ENCODE results near the gene BCL2L12. TPM values are rescaled to one million over a fixed set of nuclear protein-coding genes. Genes with fewer than 3 reads are reported as not detected.

The BCL2L12 gene
- total and polyA plus RNA-seq, 2 donors (not counting 1 experiment from before 2014, with no cell fraction given), result 19.9 to 22.1 TPM

- Mint-ChIP-seq H3K27me3 (peaks cover 31% of the 10 kb centered on the region), H3K4me1 (peaks cover 22% of the 10 kb centered on the region), H3K4me3 (peak within 1 kb of the TSS; percentile 89), H3K9me3 (ENCODE audit: insufficient read depth) (no peaks in the 10 kb centered on the region), H3K27ac (peak within 1 kb of the TSS; percentile 70)
- H3K9me3 ChIP-seq (ENCODE audit: control extremely low read depth in 1 of 3, control insufficient read depth in 2 of 3, insufficient read depth in 1 of 3, low read length in 2 of 3), result peaks cover 0 to 8% (median 0%) of the 10 kb centered on the region in 3 donors
- peaks cover 0 to 33% (median 14%) of the 10 kb centered on the region in 4 experiments for H3K27me3 ChIP-seq (replicated peaks in 1 of 4; ENCODE audit: control extremely low read depth in 1 of 4, control insufficient read depth in 3 of 4, insufficient read depth in 4 of 4, low read length in 3 of 4)
- peaks cover 25% of the 10 kb centered on the region in 2 donors for H3K4me1 ChIP-seq (ENCODE audit: control insufficient read depth in 2 of 2, insufficient read depth in 2 of 2, low read length in 2 of 2)
- H3K79me2 ChIP-seq (ENCODE audit: control insufficient read depth, insufficient read depth, low read length), result no peaks in the 10 kb centered on the region
- peak within 1 kb of the TSS; percentile 76 for H2AFZ ChIP-seq (ENCODE audit: insufficient read depth, low read depth, low read length, poor library complexity, severe bottlenecking)
- H3K36me3 ChIP-seq (replicated peaks in 1 of 2; ENCODE audit: control extremely low read depth in 1 of 2, control insufficient read depth in 1 of 2, extremely low read depth in 1 of 2, insufficient read depth in 2 of 2, low read length in 1 of 2), result peaks cover 0 to 33% of the 10 kb centered on the region in 2 experiments
- intact Hi-C loops (cut with micrococcal nuclease), result no loop called here
- TF ChIP-seq EZH2 (IDR thresholded peaks at IDR 0.05; ENCODE audit: borderline replicate concordance, insufficient read depth, low read depth, low read length, poor library complexity, severe bottlenecking), result no peak
- peak; percentile 63 for TF ChIP-seq CTCF (IDR thresholded peaks at IDR 0.05)
- ATAC-seq (ENCODE audit: low read depth) (peak; percentile 56), DNase-seq (peak; percentile 63)
- ChIA-PET CTCF (interaction anchor here (1.1 to 1.7 kb wide), 3 partner anchors 8 to 14 kb away, joined by 3 to 6 read pairs (median 4); no protein-coding TSS in a partner anchor), POLR2A (no interaction called here)
- H3K27ac ChIP-seq (ENCODE audit: low read length in 2 of 2), result no peak within 1 kb of the TSS
- peak within 1 kb of the TSS in 4 of 5 experiments; percentile 42 to 58 (median 46) for H3K4me3 ChIP-seq (ENCODE audit: control extremely low read depth in 1 of 5, extremely low read depth in 1 of 5, insufficient read depth in 1 of 5, low read depth in 2 of 5, low read length in 4 of 5)
- 47% methylated on average over 54 of the region's 54 CpGs for WGBS (ENCODE audit: insufficient coverage)
- peak within 1 kb of the TSS; percentile 62 for H3K9ac ChIP-seq (ENCODE audit: low read length)
- H3K4me2 ChIP-seq (replicated peaks; ENCODE audit: low read depth, low read length, poor library complexity, severe bottlenecking), result peak within 1 kb of the TSS; percentile 87
- H4K20me1 ChIP-seq (ENCODE audit: control insufficient read depth, insufficient read depth, low read length, poor library complexity, severe bottlenecking), result peaks cover 41% of the 10 kb centered on the region
Observed at GRCh38 chr19:49689133-49690078, 23.7 kb downstream of the BCL2L12 start, which contains the start of gene ADM5. Gene ADM5, plus strand, starts transcription at chr19:49689594. Its CDS starts 244 bp downstream, at chr19:49689838.

All from B cell (primary cell).